GM19397 (cell line): ENCODE data around the gene RFX2.
"Not testable (repeated sequence)": the region's sequence is repeated elsewhere in the genome, so short reads cannot be mapped to it uniquely, and the experiment has no call there.

Source experiments
- ATAC-seq: cut with Tn5 transposase; IDR thresholded peaks from one replicate; pipeline ENCODE4 v1.9.1; 2021; ENCODE audit warnings: mild to moderate bottlenecking, moderate library complexity; ENCODE audit not compliant: unreplicated experiment

RFX2 gene

GRCh38 chr19:5993648-5994358 is 116.5 kb downstream of the RFX2 start:
- no peak for ATAC-seq

DNA sequence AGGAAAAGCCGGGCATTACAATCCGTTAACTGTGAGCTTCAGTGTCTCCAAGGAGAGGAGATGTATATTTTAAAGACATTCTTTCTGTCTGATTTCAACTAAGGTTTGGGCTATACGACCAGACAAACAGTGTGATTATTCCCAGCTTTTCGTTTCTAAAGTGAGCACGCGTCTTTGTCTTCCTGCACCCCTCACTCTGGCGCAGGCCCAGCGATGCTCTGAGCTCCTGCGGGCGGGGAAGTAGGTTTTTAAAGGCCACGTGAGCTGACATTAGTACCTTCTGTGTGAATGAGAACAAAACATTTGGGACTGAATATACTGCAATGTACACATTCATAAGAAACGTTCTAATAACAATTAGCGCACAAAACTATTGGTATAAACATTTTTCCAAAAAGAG is 117.1 kb downstream of the RFX2 start:
- ATAC-seq, result no peak

- no peak for ATAC-seq
Observed at GRCh38 chr19:5992756-5993155, 117.5 kb downstream of the RFX2 start.

GRCh38 chr19:5991244-5991838 is 119.0 kb downstream of the RFX2 start:
- no peak for ATAC-seq

DNA sequence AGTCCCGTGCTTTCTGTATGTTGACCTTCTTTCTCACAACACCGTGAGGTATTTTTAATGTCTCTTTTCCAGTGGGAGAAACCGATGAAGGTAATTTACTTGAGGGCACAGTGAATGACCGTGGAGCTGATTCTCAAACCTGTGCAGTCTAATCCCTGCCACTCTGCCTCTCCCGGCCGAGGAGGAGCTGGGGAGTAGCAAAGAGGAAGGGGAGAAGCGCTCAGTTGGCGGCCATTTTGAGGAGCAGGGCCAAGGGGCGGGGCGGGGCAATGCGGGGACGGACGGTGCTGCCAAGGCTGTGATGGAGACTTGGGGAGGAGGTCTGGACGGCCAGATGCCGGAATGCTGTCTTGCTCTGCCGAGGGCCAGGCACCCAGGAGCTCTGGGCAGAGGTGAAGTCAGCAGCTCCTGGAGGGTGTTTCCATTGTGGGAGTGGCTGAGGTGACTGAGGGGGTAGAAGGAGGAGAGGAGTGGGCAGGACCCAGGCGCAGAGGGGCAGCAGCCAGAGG is 120.0 kb downstream of the RFX2 start:
- no peak for ATAC-seq

DNA sequence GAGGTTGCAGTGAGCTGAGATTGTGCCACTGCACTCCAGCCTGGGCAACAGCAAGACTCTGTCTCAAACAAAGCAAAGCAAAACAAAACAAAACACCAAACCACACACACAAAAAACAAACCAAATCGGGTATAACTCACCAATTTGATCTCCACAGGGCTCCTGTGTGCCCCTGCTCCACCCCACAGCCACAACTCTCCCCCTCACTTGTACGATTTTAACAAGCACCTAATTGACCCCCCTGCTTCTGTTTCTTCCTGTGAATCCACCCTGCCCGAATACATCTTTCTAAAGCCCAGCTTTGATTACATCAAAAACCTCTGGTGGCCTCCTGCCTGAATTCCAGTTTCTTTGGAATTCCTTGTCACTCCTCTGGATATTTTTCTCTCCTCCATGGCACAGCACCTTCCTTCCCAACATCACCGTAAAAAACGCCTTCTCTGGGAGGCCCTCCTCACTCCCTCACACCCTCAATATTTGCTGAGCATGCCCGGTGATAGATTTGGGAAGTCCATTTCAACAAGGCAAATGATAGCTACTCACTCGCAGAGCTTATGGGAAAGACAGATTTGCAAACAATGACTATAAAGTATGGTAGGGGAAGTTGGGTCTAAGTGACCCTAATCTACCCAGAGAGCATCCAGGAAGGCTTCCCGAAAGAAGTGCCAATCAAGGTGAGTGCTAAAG is 120.8 kb downstream of the RFX2 start:
- ATAC-seq, result no peak

DNA sequence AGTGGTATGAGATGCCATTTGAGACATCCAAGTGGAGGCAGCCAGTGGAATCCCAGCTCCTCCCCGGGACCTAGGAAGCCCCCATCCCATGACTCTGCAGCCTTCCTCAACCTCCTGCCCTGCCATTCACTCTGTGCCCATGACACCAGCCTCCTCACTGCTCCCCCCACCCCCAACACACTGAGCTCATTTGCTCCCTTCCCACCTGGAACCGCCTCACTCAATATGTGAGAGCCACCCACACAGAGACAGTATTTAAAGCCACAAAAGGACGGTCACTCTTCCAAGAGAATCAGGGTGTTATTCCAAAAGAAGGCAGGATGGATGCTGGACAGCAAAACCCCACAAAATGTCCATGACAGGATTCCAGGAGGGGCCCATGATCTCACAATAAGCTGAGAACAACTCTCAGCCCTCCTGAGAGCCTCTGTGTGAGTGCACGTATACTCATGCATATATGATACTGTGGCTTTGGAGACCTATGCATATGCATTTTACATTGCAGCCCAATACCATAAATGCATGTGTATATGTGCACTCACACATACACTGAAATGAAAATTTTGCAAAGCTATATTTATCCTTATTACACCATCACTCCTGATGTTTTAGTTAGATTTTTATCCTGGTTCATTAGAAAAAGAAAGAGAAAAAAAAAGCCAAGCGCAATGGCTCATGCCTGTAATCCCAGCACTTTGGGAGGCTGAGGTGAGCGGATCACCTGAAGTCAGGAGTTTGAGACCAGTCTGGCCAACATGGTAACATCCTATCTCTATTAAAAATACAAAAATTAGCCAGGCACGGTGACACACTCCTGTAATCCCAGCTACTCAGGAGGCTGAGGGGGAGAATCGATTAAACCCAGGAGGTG is 121.5 kb downstream of the RFX2 start:
- no peak for ATAC-seq

GRCh38 chr19:5987077-5987818 is 123.1 kb downstream of the RFX2 start:
- no peak for ATAC-seq

DNA sequence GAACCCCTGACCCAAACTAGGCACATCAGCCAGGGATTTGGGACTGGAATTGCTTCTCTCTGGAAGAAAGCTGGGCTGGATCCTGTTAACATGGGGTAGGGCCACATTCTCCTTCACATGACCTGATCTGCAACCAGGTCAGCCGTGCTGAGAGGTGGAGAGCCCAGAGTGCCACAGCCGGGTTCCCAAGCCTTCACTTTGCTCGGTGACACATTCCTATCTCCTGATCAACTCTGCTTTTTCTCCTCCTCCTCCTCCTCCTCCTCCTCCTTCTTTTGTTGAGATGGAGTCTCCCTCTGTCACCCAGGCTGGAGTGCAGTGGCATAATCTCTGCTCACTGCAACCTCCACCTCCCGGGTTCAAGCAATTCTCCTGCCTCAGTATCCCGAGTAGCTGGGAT is 124.5 kb downstream of the RFX2 start:
- not testable (repeated sequence) for ATAC-seq

DNA sequence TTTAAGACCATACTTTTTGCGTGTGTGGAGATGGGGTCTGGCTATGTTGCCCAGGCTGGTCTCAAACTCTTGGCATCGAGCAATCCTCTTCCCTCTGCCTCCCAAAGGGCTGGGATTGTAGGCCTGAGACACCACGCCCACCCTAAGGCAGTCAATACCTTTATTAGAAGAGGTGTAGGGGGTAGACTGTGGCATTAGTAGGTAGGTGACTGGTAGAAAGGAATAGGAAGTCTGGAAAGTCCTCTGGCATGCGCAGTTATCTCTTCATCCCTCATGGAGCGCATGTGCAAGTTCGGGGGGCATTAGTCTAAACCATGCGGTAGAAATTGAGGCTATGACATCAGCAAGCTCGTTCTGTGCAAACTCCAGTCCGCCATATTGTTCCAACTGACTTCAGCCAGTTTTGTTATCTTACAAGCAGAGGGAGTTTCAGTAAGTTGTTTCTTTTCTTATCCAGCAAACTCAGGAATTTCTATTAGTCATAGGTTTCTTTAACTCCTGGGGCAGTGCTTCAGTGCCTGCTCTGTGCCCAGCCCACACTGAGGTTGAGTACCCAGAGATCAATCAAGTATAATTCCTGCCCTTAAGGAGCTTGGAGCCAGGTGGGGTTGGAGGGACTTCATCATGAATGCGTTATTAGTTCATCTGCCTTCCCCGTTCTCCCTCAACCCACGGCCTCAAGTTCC is 125.1 kb downstream of the RFX2 start:
- no peak for ATAC-seq

GRCh38 chr19:5984600-5984999 is 125.7 kb downstream of the RFX2 start:
- ATAC-seq, result no peak

GRCh38 chr19:5983367-5983955 is 126.8 kb downstream of the RFX2 start:
- ATAC-seq, result no peak

- ATAC-seq, result no peak
Observed at GRCh38 chr19:5978606-5979552, 131.4 kb downstream of the RFX2 start.

DNA sequence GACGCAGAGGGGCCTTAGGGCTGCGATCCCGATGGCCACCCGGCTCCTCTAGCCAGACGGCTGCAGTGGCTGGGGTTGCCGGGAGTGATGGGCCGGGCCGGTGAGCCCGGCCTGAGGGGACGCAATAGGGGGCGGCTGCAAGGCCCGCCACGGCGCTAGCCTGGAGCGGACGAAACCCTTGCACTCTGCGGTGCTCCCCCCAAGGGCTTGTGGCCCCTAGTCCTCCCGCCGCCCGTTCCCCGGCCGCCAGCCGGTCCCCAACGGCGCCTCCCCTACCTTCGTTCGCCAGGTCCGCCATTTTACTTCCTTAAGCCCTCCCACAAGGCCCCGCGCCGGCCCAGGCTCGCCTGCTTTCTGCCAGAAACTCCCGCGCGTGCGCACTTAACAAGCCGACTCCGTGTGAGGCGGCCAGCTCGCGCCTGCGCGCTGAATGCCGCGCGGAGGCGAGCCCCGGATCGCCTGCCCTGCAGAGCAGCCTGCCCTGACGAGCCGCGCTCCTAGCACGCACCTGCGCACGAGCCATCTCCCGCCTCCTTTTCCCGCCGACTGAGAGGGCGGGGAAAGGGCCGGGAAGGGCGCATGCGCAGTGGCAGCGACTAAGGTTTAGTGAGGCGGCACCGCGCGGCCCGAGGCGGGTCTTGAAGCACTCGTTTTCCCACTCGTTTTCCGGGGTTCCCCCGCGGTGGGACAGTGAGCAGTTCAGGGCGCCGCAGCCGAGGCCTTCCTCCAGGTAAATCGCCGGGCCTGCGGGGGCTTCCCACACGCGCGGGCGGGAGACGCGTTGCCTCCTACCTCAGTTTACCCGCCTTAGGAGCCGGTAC is 132.3 kb downstream of the RFX2 start, which contains the start of gene RANBP3:
RANBP3 (minus strand) TSS at position 356 of the 821 bp plus-strand sequence; CDS start at position 298, 58 bp downstream.
- ATAC-seq, result peak; percentile 90

DNA sequence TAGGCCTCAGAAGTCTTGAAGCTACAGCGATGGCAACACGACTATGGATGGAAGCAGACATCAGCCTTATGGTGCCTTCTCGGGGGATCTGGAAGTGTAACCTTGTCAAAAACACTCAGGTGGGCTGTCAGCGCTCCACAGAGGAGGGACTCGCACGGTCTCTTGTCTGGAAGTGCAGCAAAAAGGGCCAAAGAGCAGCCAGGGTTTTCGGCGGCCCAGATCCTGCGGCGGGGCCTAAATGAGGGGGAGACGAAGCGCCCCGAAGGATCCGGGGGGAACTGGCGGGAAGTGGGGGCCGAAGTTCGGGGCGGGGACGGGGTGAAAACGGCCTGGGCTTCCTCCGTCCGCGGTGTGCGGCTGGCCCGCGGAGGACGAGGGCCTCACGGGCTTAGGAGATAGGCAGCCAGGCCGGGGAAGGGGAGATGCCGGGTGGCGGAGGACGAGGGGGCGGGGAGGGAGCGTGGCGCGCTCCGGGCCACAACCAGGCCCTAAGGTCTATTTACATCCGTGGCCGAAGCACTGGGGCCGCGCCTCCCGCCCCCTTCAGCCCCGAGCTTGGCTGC is 133.0 kb downstream of the RFX2 start:
- ATAC-seq, result no peak

DNA sequence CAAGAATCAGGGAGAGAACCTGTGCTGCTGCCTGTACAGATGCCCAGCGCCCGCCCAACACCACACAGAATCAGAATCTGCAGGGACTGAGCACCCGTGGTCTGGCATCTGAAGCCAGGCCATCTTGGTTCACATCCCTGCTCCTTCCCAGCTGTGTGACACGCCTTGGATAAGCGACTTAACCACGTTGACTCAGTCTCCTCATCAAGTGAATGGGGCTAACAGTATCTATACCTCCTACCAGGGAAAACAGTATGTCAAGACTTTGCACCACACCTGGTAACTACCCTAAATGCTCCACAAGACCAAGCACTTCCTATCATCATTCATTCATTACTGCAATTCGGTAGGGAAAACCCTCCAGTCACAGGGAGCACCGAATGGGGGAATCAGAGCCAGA is 133.5 kb downstream of the RFX2 start:
- ATAC-seq, result no peak

DNA sequence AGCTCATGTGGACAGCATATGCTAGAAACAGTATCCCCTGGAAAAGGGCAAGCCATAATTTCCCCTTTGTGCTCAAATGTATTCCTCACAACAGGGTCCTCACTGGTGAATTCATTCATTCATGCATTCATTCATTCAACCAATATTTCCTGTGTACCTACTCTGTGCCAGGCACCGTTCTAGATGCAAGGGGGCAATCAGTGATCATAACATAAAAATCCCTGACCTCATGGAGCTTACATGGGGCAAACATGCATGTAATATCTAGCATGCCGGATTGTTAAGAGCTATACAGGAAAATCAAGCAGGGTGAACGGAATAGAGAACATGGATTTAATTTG is 134.9 kb downstream of the RFX2 start:
- ATAC-seq, result no peak
